UCSD-AML1 (cell line): ENCODE data around the gene GRIN2A.

Source experiments
- DNase-seq: peaks from one replicate; lab custom pipeline; 2025; ENCODE audit not compliant: unreplicated experiment; lab: John Stamatoyannopoulos, UW

GRIN2A gene

DNA sequence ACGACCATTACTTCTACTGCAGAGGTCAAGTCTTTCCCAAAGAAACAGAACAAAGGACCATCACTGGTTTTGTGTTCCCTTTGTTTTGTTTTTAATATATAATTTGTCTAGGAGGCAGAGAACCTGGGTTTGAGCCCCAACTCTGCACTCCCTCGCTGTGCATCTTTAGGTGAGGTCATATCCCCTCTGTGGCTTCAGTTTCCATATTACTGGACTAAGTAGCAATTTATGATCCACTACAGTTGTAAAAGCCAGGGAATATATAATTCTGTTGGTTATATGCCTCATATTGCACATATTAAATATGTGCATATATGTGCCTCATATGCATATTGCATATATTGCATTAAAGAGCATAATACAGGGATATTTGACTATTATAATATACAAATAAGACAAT is 392.0 kb downstream of the GRIN2A start:
- no peak for DNase-seq

DNA sequence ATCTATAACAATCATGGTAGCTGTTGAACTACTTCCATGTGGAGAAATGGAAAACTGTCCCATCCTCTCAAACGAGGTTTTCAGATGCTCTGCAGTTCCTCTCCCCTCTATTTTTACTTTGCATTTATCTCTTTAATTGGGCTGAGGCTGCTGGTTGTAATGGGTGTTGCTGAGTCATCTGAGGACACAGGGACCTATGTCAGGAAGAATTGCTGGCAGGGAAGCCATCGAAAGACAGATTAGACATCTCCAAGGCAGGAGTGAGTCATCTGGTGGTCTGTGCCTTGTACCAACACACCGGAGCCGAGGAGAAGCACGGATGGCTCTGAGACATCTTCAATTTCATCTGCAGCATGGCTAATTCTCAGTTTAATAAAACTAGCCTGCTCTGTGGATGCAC is 394.5 kb downstream of the GRIN2A start:
- no peak for DNase-seq

DNA sequence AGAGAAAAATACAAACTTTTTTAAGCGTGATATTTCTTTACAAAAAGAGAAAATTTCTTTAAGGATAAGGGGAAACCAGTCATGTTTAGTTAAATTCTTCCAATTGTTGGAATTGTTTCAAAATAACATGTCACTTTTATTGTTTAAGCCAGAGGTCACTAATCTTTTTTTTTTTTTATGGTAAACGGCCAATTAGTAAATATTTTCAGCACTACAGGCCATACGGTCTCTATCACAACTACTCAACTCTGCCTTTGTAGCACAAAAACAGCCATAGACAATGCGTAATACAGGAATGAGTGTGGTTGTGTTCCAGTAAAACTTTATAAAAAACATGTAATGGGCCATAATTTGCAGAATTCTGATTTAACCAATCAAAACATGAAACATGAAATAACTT is 401.4 kb downstream of the GRIN2A start:
- DNase-seq: no peak

DNA sequence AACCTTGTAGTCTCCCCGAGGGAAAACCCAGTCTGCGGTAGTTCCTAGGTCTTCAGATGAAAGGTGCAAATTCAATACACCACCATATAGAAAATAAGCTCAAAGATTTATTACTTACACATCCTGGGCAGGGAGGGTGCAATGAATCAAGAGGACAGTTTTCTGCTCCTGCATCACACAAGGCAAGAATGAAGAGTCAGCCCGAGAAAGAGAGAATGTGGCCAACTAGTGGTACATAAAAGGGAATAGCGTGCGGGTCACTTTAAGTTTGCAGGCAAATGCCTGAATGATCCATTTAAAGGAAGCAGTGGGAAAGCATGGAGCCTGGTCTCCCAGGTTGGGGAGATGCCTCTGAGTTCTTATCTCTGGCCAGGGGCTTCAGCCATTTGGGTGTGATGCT is 403.4 kb downstream of the GRIN2A start:
- no peak for DNase-seq

DNA sequence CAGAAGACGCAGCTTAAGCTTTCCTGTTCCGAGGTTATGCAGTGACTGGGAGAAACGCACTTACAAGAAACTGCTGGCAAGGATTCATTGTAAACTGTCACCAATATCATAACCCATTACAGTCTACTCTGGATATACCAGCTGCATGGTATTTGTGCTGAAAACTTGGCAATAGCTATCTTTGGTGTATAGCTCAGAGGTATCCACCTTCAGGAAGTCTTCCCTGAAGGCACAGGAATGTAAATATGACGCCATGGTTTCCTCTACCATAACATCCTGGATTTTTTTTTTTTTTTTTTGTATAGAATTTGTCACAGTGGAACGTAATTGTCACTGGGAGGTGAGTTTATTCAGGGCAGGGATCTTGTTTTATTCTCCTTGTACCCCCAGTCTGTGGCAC is 406.2 kb downstream of the GRIN2A start:
- DNase-seq: no peak

DNA sequence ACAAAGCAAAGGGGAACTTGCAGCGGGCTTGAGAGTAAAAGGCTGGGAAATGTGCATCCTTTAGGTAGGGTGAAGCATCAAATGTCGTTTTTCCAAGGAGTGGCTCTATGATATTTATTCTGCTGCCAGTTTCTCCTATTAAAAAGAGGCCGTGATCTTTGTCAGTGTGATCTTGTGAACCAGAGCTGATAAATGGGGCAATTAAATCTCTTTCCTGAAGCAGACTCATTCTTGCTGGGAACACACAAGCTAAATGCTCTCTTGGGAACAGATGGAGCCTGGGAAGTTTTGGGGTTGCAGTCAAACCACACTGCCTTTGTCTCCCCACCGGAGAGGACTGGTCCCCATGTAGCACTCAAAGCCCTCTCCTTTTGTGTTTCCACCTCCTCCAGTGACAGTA is 408.9 kb downstream of the GRIN2A start:
- DNase-seq: no peak

DNA sequence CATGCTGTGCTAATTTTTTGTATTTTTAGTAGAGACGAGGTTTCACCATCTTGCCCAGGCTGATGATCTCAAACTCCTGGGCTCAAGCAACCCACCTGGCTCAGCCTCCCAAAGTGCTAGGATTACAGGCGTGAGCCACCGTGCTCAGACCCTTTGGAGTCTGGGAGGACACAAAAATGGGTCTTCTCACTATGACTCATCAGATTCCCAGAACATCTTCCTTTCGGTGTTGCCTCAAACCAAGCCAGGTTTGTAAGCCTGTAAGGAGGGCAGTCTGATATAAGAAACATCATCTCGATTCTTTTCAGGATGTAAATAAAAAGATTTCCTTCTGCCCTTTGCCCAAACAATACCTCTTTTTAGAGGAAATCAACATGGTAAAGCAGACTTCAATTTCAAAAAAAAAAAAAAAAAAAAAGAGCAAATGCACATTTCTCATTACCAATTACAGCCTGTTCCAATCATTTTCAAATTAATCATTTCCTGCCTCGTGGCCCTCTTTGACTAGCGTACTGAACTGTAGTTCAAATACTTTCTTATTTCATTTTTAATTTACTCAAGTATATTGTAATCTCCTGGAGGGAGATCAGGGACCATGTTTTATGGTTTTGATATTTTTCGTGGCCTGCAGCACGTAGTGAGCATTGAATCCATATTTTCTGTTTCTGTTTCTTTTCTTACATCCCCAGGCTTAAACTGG is 409.6 kb downstream of the GRIN2A start:
- DNase-seq: no peak

DNA sequence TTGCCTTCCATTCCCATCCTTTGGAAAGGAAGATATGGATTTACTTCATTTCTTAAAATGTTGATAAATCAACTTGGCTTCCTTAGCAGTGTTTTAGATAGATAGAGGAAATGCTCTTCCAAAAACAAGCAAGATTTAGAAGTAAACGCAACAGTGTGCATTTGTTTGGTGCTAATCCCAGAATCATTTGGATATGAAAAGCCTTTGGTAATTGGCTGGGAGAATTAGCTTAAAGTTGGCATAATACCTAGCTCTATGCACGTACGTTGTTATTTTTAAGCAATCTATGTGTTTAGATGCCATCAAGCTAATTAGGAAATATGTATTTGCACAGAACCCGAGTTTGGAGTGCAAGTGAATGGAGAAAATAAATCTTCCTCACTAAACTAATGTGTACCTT is 415.3 kb downstream of the GRIN2A start:
- no peak for DNase-seq

DNA sequence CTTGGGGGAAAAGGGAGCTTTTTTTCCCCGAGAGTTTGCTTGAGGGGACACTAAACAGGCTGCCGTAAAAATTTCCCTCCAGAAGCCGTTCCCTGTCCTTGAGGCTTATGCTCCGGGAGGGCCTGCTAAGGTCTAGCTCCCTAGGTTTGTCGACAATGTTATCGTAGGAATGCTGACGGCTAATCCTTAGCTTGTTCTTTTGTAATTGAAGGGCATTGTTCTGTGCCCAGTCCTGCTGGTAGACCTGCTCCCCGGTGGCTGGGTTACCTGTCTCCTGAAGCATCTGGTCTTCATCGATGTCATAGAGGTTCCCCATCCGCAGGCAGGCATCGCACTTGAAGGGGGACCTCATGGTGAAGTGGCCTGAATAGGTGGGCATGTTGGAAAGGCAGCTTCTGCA is 418.7 kb downstream of the GRIN2A start:
- no peak for DNase-seq

DNA sequence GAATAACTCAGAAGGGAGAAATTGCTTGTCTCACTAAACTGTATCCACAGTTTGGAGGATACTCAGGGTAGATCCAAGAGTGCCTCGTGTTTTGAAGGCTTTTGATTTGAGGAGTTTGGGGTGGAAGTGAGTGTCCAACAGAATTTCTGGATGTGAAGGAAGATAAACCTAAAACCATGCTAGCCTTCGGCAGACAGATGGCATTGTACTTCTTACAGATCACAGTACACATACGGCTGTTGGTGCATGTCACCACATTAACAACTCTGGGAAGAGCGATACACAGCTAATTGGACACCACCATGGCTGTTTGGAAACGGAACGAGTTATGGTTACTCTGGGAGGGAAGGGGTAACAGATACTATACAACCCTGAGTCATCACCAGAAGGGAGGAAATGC is 420.4 kb downstream of the GRIN2A start:
- DNase-seq: no peak

DNA sequence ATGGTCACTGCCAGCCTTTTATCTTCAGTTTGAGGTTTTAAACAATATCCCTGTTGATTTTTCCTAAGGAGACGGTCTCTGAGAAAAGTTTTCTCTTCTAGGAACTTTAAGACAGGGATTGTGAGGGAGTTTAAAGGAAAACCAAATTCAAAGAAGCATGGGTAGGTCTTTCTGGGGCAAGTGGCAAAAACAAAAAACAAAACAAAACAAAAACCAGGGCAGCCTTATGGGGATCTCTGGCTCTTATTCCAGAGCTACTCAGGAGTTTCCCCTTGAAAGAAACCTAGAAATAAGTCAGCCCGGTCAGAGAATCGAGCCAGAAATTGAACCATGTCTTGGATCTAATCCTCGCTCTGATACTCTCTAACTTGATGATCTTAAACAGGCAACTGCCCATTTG is 424.5 kb downstream of the GRIN2A start:
- no peak for DNase-seq

DNA sequence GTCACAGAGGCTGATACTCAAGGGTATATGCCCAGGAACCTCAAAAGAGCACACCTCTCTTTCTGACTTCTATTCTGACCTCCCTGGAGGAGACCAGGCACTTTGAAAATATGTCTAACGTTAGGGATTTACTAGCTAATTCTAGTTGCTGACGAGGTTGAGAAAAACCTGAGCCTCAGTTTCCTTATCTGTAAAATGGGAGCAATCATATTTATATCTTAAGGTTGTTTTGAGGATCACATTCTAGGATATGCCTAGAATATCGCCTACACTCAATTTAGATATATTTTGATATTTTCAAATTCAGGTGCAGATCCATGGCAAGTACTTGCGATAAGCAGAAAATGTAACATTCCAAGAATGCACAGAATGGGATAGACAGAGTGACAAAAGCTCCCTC is 425.8 kb downstream of the GRIN2A start:
- no peak for DNase-seq

DNA sequence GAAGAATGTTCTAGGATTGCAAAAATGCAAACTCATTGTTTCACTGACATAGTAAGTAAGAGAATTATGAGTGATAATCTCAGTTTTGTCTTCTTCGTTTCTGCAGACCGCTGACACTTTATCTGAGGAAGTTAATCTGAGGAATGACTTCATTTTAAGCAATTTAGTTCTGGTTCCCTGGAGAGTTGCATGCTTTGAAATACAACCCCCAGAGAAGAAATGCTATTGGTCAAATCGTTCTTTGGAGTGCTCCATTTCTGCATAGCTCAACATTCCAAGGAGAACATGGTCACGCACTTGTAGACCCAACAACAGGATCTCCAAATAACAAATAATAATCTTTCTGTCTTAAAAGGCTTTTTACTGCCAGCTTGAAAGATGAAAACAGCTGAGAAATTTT is 427.1 kb downstream of the GRIN2A start:
- no peak for DNase-seq

DNA sequence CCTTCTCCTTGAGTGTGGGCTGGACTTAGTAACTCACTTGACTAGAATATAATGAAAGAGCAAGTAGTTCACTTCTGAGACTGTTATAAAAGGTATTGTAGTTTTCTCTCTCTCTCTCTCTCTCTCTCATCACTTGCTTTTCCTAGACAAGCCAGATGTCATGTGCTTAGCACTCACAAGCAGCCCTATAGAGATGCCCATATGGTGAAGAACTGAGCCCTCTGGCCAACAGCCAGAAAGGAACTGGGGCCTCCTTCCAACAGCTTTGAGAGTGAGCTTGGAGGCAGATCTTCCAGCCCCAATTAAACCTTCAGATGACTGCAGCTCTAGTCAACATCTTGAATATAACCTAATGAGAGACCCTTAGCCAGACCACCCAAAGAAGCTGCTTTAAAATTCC is 440.5 kb downstream of the GRIN2A start:
- no peak for DNase-seq

DNA sequence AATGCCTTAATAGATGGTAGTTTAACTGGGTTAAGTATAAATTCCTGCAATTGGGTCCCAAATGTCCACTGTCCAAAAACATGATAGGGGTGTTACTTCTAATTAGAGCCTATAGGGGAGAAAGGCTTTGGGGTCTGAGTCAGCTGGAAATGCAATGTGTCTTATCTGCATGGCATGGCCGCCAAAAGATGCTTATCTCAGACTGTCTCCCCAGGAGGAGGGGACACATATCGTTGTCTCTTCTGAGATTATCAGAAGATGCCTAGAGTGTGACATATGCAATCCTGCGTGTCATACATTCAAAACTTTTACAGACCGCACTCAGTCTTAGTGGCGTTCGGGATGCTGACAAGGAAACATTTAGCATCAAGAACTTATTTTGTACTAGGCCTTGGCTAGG is 442.9 kb downstream of the GRIN2A start:
- no peak for DNase-seq

DNA sequence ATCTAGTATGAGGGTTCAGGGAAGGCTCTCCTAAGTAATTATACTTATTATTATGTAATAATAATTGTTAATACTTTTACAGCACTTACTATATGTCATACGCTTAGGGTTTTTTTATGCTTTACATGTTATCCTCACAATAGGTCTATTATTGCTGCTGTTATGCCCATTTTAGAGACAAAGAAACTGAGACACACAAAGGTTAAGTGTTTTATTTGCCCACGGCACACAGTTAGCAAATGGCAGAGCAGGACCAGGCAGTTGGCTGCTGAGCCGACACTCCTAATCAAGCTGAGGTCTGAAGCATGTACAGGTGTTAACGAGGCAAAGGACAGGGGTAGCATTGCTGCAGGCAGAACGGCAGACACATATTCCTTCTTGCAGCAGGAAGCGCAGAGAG is 443.5 kb downstream of the GRIN2A start:
- no peak for DNase-seq

DNA sequence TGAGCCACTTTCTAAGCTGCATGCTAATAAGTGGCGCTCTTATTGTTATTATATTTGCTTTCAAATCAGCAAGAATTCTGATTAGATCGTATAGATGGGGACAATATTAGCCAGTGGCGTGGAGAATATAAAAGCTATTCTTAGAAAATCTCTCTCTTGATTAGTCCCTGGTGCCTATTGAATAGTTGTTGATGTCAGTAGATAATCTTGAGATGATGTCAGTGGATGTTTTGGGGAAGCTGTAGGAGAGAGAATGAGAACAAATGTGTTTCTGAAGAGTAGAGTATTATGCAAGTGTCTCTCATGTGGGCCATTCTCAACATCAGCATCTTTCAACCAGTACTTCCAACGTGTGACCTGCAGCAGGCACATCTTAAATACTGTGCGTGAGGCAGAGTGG is 445.7 kb downstream of the GRIN2A start:
- no peak for DNase-seq

DNA sequence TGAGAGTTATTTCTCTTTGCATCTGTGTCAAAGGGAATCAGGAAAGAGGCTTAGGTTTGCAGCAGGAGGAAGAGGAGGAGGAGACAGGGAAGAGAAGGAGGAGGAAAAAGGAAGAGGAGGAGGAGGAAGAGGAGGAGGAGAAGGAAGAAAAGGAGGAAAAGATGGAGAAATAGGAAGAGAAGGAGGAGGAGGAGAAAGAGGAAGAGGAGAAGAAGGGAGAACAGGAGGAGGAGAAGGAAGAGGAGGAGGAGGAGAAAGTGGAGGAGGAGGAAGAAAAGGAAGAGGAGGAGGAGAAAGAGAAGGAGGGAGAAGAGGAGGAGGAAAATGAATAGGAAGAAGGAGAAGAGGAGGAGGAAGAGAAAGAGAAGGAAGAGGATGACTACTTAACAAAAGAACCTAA is 459.1 kb downstream of the GRIN2A start:
- no peak for DNase-seq

DNA sequence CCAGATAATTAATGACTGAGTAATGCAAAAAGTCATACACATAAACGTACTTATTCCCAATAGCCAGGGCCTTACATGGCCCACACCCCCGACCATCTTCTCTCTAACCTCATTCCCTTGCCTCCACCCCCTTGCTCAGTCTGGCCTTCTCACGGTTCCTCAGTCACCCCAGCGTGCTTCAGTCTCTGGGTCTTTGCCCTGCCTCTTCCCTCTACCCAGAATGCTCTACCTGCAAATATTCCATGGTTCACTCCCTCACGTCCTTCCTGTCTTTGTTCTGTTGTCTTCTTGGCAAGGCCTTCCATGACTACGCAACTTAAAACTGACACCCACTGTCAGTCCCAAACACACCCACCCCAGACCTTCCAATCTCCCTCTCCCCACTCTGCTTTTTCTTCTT is 468.3 kb downstream of the GRIN2A start:
- no peak for DNase-seq

DNA sequence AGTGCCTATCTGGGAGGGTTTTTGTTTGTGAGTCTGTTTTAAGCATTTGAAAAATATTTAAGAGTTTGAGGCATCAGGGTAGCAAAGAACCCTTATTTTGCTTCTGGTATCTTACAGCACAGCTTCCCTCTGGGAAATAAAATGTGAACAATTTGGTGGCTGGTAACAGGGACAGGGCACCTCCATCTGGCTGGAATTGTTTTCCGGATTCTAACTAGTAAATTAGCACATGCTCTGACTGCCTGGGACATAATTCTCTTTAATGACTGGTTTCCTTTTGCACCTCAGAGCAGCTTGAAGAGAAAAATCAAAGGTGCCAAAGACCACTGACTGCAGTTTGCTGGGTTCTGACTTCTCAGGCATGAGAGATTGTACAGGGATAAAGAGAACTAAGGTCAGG is 469.1 kb downstream of the GRIN2A start:
- DNase-seq: no peak

DNA sequence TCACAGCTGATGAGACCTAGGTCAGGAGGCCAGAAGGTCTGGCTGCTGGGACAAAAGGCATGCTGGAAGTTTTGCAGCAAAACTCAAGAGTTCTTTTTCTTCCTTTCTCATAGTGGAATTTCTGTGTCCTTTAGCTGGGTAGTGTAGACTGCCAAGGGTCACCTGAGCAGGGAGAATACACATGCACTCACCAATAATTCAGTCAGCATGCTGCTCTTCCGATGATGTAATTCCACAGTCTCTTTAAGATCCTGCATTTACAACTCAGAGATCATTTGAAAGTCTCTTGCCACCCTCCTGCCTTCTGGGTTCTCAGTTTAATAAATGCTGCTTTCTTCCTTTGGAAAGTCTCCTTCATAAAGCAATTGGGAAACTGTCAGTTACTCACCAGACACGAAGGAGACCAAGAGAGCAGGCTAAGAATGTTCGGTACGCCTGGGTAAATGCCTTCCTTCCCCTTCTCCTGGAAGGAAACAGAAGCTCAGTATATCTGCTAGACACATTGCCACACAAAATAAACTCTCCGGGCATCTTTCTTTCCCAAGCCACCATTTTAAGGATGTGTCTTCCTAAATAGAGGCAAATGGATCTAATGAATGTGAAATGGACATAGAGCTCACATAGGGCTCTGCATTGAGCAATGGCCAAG is 473.1 kb downstream of the GRIN2A start:
- DNase-seq: no peak

DNA sequence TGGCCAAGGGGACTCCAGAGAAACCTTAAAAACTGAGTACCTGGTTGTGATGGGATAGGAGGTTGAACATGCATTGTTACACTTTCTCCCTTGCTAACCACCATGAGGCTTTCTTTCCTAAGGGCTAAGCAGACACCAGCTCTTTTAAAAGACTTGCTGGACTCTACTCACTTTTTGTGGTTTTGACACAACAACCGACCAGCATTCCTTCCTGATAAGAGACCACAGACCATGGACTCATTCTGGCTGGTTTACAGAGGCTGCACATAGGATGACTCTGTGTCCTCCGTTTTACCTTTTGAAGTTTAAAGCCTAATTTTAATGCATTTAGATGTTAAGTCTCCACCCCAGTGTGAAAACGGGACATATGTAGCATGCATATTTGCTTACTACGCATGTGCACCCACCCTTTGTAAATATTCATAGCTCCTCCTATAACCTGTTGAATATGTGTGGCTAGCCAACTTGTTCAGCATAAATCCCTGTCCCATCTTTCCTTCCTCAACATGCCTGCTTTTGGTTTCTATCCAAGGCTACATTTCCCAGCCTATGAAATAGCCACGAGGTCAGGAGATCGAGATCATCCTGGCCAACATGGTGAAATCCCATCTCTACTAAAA is 475.9 kb downstream of the GRIN2A start:
- no peak for DNase-seq

DNA sequence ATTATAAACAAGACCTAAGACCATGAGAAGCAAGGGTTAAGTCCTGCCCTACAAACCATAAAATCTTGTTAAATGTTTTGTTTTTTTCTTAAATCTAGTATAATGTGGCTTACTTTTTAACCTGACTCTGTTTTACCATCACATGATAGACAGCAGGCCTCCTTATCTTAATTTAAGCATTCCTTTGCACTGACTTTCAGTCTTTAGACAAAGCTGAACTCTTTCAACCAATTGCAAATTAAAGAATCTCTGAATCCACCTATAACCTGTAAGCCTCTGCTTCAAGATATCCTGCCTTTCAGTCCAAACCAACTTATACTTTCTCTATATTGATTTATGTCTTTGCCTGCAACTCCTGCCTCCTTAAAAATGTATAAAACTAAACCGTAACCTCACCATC is 478.5 kb downstream of the GRIN2A start:
- no peak for DNase-seq
